ENCODE results near the gene SLC26A4. TPM values are rescaled to one million over a fixed set of nuclear protein-coding genes. Genes with fewer than 3 reads are reported as not detected.

The SLC26A4 gene
- total RNA-seq, 1 experiment from 2014 or later: 0.33 TPM

GRCh38 chr7:107667341-107667740, 6.7 kb downstream of the SLC26A4 start:
- Histone ChIP-seq H3T11ph (ENCODE audit: low read length) (no peak overlapping the region), H3K56ac (ENCODE audit: insufficient read length, low read depth, low read length) (no peak overlapping the region), H3K4me2 (ENCODE audit: insufficient read depth, insufficient read length, low read length) (no peak overlapping the region), H2AK5ac (ENCODE audit: insufficient read length, low read length) (no peak overlapping the region), H4K91ac (ENCODE audit: insufficient read length, low read depth, low read length) (no peak overlapping the region), H2BK120ac (ENCODE audit: low read depth, low read length, poor library complexity, severe bottlenecking) (no peak overlapping the region), H2AFZ (ENCODE audit: low read length) (no peak overlapping the region), H3K79me1 (ENCODE audit: insufficient read depth, low read depth, low read length, poor library complexity, severe bottlenecking) (no peaks in the 10 kb centered on the region), H3K9me3 (ENCODE audit: control insufficient read depth, low read depth, low read length) (no peaks in the 10 kb centered on the region), H3K23ac (ENCODE audit: insufficient read length, low read depth, low read length) (no peak overlapping the region), H4K20me1 (ENCODE audit: control insufficient read depth, insufficient read depth, insufficient read length) (no peaks in the 10 kb centered on the region), H3K14ac (ENCODE audit: insufficient read depth, low read length) (no peak overlapping the region), H3K9ac (ENCODE audit: extremely low read depth, insufficient read length, low read length) (no peak overlapping the region), H3K23me2 (ENCODE audit: insufficient read length, low read depth, low read length, poor library complexity, severe bottlenecking) (no peaks in the 10 kb centered on the region), H2BK12ac (ENCODE audit: insufficient read length, low read depth, low read length) (no peak overlapping the region), H3K79me2 (ENCODE audit: insufficient read depth, low read length) (no peaks in the 10 kb centered on the region), H3K4me1 (ENCODE audit: insufficient read depth, low read length) (no peaks in the 10 kb centered on the region), H3K27me3 (ENCODE audit: insufficient read depth, low read length) (peaks cover 5% of the 10 kb centered on the region; the same call in 1 of the 2 replicates), H4K8ac (replicated peaks; ENCODE audit: insufficient read length, low read depth, low read length) (no peak overlapping the region), H3K27ac (ENCODE audit: insufficient read length, low read depth, low read length) (no peak overlapping the region), H2BK5ac (ENCODE audit: insufficient read length, low read length) (no peak overlapping the region), H4K5ac (ENCODE audit: insufficient read length, low read depth, low read length) (no peak overlapping the region), H2BK15ac (ENCODE audit: low read depth, low read length) (no peak overlapping the region), H2BK20ac (ENCODE audit: low read depth, low read length, poor library complexity, severe bottlenecking) (no peak overlapping the region), H3K18ac (ENCODE audit: insufficient read length, low read depth, low read length) (no peak overlapping the region), H3K4ac (ENCODE audit: low read depth, low read length) (no peak overlapping the region)
- no peak for DNase-seq
- Mint-ChIP-seq H3K27ac (no peak overlapping the region), H3K27me3 (ENCODE audit: low read depth) (peaks cover 33% of the 10 kb centered on the region), H3K36me3 (ENCODE audit: insufficient read depth in 1 of 3, low read depth in 3 of 3) (no peaks in the 10 kb centered on the region; a peak in 1 of 7 replicates), H3K4me1 (peaks cover 0 to 1% of the 10 kb centered on the region in 2 experiments; a peak in 2 of 4 replicates), H3K4me3 (no peak overlapping the region), H3K9me3 (peaks cover 0 to under 1% of the 10 kb centered on the region in 2 experiments; a peak in 1 of 5 replicates)
- WGBS (ENCODE audit: extremely low coverage, insufficient read length, low lambda C conversion rate): no CpG with 5 or more reads among the region's 3 CpGs
- TF ChIP-seq CTCF (conservative IDR thresholded peaks at IDR 0.05): no peak

All from H9 (cell line).